Mucosa of stomach (tissue), 1 donor: Measurements from ENCODE around the gene KIF1B.

Experiments used
- H3K27me3 ChIP-seq: one replicate; pipeline ENCODE4 v1.7.0; 2013; ENCODE audit warnings: mild to moderate bottlenecking, low read length; ENCODE audit not compliant: control insufficient read depth, insufficient read depth
- H3K36me3 ChIP-seq: one replicate; pipeline ENCODE4 v1.7.0; 2013; ENCODE audit warnings: low read length; ENCODE audit not compliant: control insufficient read depth, insufficient read depth
- H3K4me1 ChIP-seq: one replicate; pipeline ENCODE4 v1.7.0; 2013; ENCODE audit warnings: mild to moderate bottlenecking, low read length; ENCODE audit not compliant: control insufficient read depth, insufficient read depth
- H3K4me3 ChIP-seq: one replicate; pipeline ENCODE4 v1.7.0; 2013; ENCODE audit warnings: low read length
- H3K9ac ChIP-seq: one replicate; pipeline ENCODE4 v1.7.0; 2013; ENCODE audit warnings: mild to moderate bottlenecking, low read length, moderate library complexity
- H3K9me3 ChIP-seq: one replicate; pipeline ENCODE4 v1.7.0; 2013; ENCODE audit warnings: mild to moderate bottlenecking, low read length, moderate library complexity; ENCODE audit not compliant: control insufficient read depth
- donor health status: Pancreatic carcinoma.

The KIF1B gene

GRCh38 chr1:10386761-10387676 lies 176.6 kb downstream of the KIF1B start:
- Histone ChIP-seq H3K9me3 (no peaks in the 10 kb centered on the region), H3K9ac (peak overlapping the region; percentile 48), H3K4me3 (no peak overlapping the region), H3K36me3 (no peaks in the 10 kb centered on the region), H3K27me3 (no peaks in the 10 kb centered on the region), H3K4me1 (peaks cover 26% of the 10 kb centered on the region)

GRCh38 chr1:10387677-10388386 lies 177.5 kb downstream of the KIF1B start:
- Histone ChIP-seq H3K27me3 (no peaks in the 10 kb centered on the region), H3K9me3 (no peaks in the 10 kb centered on the region), H3K4me3 (no peak overlapping the region), H3K9ac (peak overlapping the region; percentile 48), H3K36me3 (no peaks in the 10 kb centered on the region), H3K4me1 (peaks cover 26% of the 10 kb centered on the region)

GRCh38 chr1:10388387-10388715 lies 178.0 kb downstream of the KIF1B start:
- Histone ChIP-seq H3K4me3 (no peak overlapping the region), H3K4me1 (peaks cover 26% of the 10 kb centered on the region), H3K9me3 (no peaks in the 10 kb centered on the region), H3K36me3 (no peaks in the 10 kb centered on the region), H3K27me3 (no peaks in the 10 kb centered on the region), H3K9ac (no peak overlapping the region)

DNA sequence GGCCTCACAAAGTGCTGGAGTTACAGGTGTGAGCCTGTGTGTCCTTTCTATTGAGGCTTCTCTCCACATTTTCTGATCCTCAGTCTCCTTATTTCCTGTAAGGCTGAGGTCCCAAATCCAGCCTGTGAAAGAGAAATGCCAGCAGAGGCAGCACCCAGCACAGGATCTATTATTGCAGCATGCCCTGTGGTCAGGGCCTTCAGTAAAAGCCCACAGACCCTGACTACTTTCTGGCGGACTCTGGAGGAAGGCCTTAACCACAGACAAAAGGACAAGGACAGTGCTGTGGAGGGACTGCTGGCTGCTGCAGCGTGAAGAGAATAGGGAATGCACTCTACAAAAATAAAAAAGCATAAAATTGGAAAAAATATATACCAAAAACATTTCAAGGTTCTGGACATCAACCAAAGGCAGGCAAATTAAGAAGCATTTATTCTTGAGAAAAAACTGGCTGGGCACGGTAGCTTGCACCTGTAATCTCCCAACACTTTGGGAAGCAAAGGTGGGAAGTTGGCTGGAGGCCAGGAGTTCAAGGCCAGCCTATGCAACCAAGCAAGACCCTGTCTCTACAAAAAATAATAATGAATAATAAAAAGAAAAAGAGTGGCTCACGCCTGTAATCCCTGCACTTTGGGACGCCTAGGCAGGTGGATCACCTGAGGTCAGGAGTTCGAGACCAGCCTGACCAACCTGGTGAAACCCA lies 179.1 kb downstream of the KIF1B start:
- Histone ChIP-seq H3K36me3 (no peaks in the 10 kb centered on the region), H3K4me1 (peaks cover 26% of the 10 kb centered on the region), H3K9me3 (no peaks in the 10 kb centered on the region), H3K9ac (no peak overlapping the region), H3K4me3 (no peak overlapping the region), H3K27me3 (no peaks in the 10 kb centered on the region)

- H3K9ac ChIP-seq = no peak overlapping the region
- H3K4me1 ChIP-seq = peaks cover 13% of the 10 kb centered on the region
- H3K9me3 ChIP-seq = no peaks in the 10 kb centered on the region
- H3K27me3 ChIP-seq = no peaks in the 10 kb centered on the region
- H3K36me3 ChIP-seq = no peaks in the 10 kb centered on the region
- H3K4me3 ChIP-seq = no peak overlapping the region
Measured at GRCh38 chr1:10396870-10397269, 186.5 kb downstream of the KIF1B start.

- H3K27me3 ChIP-seq = no peaks in the 10 kb centered on the region
- no peaks in the 10 kb centered on the region for H3K9me3 ChIP-seq
- H3K9ac ChIP-seq = peak overlapping the region; percentile 61
- peak overlapping the region; percentile 82 for H3K4me3 ChIP-seq
- H3K4me1 ChIP-seq = peaks cover 13% of the 10 kb centered on the region
- no peaks in the 10 kb centered on the region for H3K36me3 ChIP-seq
Measured at GRCh38 chr1:10398278-10398733, 187.9 kb downstream of the KIF1B start.

GRCh38 chr1:10398734-10399443 lies 188.5 kb downstream of the KIF1B start, which contains the start of gene PGD:
TSS of gene PGD (plus strand) at chr1:10399064. CDS start at chr1:10399118, 54 bp downstream.
- Histone ChIP-seq H3K4me3 (peak within 1 kb of the TSS; percentile 82), H3K27me3 (no peaks in the 10 kb centered on the region), H3K36me3 (no peaks in the 10 kb centered on the region), H3K9me3 (no peaks in the 10 kb centered on the region), H3K4me1 (peaks cover 13% of the 10 kb centered on the region), H3K9ac (peak within 1 kb of the TSS; percentile 75)

DNA sequence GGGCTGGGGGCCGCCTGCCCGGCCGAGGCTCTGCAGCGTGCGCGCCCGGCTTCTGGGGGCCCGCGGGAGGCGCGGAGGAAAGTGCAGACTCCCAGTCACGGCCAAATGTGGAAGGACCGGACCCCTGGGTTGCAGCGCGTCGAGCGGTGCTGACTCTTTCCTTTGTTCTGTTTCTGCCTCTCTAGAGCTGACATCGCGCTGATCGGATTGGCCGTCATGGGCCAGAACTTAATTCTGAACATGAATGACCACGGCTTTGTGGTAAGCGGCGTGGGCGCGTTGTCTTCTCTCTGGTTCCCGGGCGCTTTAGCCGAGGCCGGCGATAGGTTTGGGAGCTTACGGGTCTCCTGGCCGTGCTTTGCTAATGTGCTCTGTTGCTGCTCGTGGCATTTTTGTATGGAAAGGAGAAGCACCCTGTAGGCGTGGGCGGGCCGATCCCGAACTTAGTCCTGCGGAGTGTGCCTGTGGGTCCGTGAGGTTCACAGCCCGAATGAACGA lies 189.1 kb downstream of the KIF1B start:
- Histone ChIP-seq H3K9ac (peak overlapping the region; percentile 75), H3K27me3 (no peaks in the 10 kb centered on the region), H3K4me1 (peaks cover 13% of the 10 kb centered on the region), H3K36me3 (peaks cover 2% of the 10 kb centered on the region), H3K9me3 (no peaks in the 10 kb centered on the region), H3K4me3 (peak overlapping the region; percentile 82)

- Histone ChIP-seq H3K9ac (peak overlapping the region; percentile 75), H3K4me3 (peak overlapping the region; percentile 82), H3K9me3 (no peaks in the 10 kb centered on the region), H3K27me3 (no peaks in the 10 kb centered on the region), H3K4me1 (peaks cover 13% of the 10 kb centered on the region), H3K36me3 (peaks cover 6% of the 10 kb centered on the region)
Measured at GRCh38 chr1:10400013-10400412, 189.6 kb downstream of the KIF1B start.

DNA sequence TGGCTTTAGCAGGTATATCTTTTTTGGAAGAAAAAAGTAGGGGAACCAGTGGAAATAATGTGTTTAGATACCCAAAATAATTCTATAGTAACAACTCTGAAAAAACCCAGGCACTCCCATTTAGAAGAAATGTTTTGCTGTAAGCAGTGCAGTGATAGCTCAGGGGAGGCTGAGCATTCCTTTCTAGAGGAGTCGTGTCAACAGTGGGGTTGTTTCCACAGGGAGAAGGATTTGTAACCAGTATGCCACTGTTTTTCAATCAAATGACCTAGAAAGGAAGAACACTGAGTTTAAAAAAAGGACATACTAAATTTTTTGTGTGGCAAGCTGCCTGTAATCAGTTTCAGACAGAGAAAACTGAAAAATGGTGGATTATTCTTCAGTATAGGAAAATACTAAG lies 190.9 kb downstream of the KIF1B start:
- Histone ChIP-seq H3K36me3 (peaks cover 7% of the 10 kb centered on the region), H3K9me3 (no peaks in the 10 kb centered on the region), H3K9ac (no peak overlapping the region), H3K4me3 (no peak overlapping the region), H3K27me3 (no peaks in the 10 kb centered on the region), H3K4me1 (peaks cover 13% of the 10 kb centered on the region)

GRCh38 chr1:10402729-10403274 lies 192.4 kb downstream of the KIF1B start:
- Histone ChIP-seq H3K4me3 (no peak overlapping the region), H3K36me3 (peaks cover 14% of the 10 kb centered on the region), H3K27me3 (no peaks in the 10 kb centered on the region), H3K4me1 (peaks cover 13% of the 10 kb centered on the region), H3K9ac (no peak overlapping the region), H3K9me3 (no peaks in the 10 kb centered on the region)
